ENCODE results near the gene GABRA5.
"Not testable (repeated sequence)": the region's sequence is repeated elsewhere in the genome, so short reads cannot be mapped to it uniquely, and the experiment has no call there.

Gene GABRA5

DNA sequence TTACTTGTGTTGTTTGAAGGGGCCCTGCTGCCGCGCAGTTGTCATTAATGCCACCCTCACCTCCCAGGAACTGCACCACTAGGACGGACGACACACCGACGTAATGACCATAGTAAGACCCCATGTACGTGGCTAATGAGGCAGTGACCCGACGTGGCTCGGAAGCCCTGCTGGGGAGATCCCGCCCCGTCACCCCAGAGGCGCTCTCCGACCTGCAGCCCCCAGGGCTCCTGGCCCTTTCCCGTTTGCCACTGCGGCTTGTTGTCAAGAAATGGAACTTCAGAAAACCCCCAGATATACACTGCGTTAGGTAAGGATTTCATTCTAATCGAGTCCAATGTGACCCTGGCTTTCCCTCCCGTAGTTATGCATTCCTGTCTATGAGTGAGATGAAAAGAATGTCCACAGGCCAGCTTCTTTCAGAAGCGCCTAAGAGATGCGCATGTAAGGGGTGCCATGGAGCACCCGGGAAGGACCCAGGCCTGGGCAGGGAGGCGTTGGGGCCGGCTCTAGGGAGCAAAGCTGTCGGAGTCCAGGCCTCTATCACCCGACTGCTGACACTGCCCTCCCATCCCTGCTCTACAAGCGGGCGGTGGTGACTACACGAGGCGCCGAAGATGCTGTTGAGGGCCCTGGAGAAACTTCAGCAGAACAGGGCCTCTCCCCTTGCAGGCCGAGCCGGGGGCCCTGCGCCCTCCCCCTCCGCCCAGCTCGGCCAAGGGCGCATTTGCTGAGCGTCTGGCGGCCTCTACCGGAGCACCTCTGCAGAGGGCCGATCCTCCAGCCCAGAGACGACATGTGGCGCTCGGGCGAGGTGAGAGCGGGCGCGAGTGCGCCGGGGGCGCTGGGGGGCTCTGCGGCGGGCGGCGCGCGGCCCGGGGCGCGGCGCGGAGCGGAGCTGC, at the start of gene GABRA5:
TSS of gene GABRA5 (plus strand) at position 765 of the 902 bp plus-strand sequence. CDS start 2,187 bp downstream, outside the sequence.
- no peak for DNase-seq (ENCODE audit: low read depth)

- DNase-seq (ENCODE audit: low read depth), result not testable (repeated sequence)
Observed at GRCh38 chr15:26831191-26831590, 35.7 kb upstream of the GABRA5 start.

DNA sequence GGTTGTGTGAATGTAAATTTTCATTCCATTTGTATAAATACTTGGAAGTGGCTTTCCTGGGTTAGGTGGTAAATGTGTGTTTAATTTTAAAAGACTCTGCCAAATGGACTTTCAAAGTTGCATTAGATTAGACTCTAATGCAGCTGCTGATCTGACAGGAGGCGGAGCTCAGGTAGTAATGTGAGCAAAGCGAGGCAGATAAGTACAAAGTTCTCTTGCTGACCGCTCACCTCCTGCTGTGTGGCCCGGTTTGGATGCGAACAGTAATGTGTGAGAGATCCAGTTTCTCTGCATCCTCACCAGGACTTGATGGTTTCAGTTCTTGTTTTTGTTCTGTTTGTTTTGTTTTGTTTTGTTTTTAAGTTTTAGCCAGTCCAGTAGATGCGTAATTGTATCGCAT, 34.9 kb upstream of the GABRA5 start:
- no peak for DNase-seq (ENCODE audit: low read depth)

DNA sequence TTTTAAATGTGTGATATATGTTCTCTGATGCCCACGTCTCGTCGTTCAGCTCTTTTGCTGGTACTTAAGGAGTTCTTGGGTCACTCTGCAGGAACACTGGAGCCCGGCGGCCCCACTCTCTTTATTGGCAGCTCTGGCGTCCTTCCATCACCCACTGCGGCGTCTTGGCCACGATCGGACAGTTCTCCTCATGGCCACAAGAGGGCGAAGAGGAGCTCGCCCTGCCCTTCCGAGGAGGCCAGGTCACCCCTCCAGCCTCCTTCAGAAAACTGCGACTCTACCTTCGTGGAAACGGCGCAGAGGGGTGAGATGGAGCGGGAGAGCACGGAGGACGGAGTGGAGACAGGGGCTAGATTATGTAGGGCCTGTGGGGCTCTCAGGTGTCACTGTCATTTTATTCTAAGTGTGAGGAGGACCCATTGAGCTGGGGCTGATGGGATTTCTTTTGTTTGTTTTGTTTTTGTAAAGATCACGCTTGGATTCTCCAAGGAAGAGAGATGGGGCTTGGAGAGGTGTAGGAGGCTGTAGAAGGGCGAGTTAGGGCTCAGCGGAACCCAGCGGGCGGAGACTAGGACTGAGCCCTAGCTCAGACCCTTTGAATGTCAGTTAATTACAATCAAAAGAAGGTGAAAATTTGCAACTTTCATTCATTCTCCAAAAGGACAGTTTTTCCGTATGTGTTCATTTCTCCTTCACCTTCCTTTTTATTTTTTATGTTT, 28.0 kb upstream of the GABRA5 start:
- DNase-seq (ENCODE audit: low read depth), result no peak

- DNase-seq (ENCODE audit: low read depth), result no peak
Observed at GRCh38 chr15:26841514-26841913, 25.3 kb upstream of the GABRA5 start.

GRCh38 chr15:26841941-26842340, 24.9 kb upstream of the GABRA5 start:
- no peak for DNase-seq (ENCODE audit: low read depth)

GRCh38 chr15:26842391-26842790, 24.5 kb upstream of the GABRA5 start:
- DNase-seq (ENCODE audit: low read depth), result no peak

DNA sequence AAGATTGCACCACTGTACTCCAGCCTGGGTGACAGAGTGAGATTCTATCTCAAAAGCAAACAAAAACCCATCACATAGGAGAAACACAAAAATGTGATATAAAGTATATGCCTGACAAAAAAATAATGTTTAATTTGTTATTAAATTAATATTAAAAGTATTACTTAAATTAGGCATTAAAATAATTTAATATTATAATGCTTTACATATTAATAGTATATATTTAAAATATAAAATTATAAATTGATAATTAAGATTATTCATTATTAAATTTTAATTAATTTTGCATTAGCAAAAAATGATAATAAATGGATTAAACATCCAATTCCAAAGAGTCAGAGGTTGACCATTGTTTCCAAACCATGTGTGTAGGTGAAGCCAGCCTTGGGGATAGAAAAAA, 22.0 kb upstream of the GABRA5 start:
- DNase-seq (ENCODE audit: low read depth), result no peak

DNA sequence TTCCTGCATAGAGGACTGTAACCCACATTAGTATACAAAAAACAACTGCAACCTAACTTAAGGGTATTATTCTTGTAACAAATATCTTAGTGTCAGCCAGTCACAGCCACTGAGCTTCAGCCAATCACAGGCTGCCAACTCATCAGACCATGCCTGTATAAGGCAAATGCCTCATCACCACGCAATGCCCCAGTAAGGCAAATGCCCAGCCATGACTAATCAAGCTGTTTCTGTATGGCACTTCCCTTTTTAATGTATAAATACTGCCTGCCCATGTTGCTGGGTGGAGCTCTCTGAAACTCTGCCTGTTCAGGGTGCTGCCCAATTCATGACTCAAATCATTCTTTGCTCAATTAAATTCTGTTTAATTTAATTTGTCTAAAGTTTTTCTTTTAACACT, 18.4 kb upstream of the GABRA5 start:
- no peak for DNase-seq (ENCODE audit: low read depth)

- no peak for DNase-seq (ENCODE audit: low read depth)
Observed at GRCh38 chr15:26850161-26850560, 16.7 kb upstream of the GABRA5 start.

- DNase-seq (ENCODE audit: low read depth), result no peak
Observed at GRCh38 chr15:26852980-26853379, 13.9 kb upstream of the GABRA5 start.

DNA sequence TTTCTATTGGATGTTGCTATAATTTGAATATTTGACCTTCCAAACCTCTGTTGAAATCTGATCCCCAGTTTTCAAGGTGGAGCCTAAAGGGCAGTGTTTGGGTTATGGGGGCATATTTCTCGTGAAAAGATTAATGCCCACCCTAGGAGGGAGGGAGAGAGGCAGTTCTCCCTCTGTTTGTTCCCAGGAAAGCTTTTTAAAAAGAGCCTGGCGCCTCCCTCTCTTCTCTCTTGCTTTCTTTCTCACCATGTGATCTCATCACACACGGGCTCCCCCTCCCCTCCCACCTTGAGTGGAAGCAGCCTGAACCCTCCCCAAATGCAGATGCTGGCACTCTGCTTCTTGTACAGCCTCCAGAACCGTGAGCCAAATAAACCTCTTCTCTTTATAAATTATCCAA, 12.4 kb upstream of the GABRA5 start:
- no peak for DNase-seq (ENCODE audit: low read depth)

DNA sequence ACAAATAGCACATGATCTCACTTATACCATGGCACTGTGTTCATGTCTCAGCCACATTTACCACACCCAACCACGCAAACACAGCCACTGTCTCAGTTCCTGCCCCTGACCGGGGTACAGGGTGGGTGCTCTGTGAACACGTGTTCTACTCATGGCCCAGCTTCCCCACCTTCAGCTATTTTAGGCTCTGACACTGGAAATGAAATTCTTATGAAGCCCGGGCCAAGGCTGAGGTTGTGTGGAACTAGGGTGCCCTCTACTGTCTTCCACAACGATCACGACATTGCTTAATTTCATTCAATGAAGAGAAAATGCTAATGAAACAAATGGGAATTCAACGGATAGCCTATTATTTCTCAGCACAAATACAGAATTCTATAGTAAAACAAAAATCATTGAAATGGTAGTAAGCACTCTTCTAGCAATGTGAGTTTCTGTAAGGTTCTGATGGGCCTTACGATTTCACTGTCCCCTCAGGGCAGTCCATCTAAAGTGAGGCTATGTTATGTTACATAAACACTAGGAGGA, 2.1 kb upstream of the GABRA5 start:
- no peak for DNase-seq (ENCODE audit: low read depth)

DNA sequence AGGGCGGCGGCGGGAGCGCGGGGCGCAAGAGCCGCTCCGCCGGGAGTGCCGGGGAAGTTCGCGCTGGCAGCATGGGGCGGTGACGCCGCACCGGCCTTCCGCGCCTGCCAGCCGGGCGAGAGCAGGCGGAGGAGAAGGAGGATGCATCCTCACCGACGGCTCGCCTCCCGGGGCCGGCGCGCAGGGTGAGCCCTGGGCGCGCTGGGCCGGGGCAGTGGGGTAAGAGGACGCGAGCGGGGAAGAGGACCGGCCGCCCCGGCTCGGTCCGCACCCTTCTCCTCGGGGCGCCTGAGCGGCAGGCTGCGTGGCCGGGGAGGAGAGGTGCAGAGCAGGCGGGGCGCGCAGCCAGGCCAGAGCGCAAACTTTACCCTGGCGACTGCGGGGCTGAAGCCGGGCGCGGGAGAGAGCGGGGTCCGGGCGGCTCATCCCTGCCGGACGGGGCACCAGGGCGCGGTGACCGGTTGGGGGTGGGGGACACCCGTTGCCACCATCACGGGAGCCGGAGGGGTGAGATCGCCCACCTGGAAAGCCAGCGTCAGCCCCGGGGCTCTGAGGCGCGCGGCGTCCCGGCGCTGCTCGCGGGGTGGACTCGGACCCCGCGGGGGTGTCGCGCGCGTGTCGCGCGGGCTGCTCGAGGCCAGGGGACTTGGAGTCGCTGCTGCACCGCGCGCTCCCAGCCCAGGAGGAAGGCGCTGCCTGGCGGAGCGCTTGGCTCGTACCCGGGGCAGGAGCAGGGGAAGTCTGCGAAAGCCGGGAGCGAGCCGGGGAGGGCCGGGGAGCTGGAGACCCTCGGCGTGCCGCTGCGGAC, 542 bp downstream of the GABRA5 start:
- DNase-seq (ENCODE audit: low read depth), result no peak

GRCh38 chr15:26868029-26868685, 1.3 kb downstream of the GABRA5 start:
- no peak for DNase-seq (ENCODE audit: low read depth)

DNA sequence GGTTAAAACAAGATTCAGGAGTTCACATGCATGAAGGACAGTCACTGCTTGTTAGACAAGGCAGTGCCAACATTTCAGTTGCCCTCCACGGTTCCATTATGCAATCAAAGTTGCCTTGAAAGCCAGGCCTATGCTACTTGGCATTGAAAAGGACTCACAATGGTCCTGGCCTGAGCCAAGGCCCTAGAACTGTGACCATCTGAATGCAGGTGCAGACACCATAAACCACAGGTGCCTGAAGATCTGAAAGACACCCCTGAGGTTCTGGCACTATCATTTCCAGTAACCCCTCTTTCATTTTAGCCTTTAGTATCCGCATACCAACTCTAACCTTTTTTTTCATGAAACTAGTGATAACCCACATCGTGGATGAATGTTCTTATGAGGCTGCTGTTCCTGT, 2.8 kb downstream of the GABRA5 start:
- DNase-seq (ENCODE audit: low read depth), result no peak

GRCh38 chr15:26870346-26870745, 3.5 kb downstream of the GABRA5 start:
- no peak for DNase-seq (ENCODE audit: low read depth)

DNA sequence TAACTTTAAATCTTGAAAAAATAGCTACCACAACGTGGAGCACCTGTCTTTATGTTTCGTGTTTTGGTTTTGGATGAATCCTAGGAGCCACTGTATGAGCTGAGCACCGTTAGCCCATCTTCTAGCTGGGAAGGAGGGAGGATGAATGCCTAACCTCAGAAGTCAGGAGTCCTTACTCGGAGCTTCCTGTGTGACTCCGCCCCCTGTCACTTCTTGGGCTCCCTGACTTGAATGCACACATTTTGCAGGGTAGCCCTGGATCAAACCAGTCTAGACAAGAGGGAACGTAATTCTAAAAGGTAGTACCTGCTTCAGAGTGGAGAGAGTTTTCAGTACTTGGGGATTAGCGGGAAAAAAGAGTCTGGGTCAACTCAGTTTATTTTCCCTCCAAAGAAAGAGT, 5.3 kb downstream of the GABRA5 start:
- DNase-seq (ENCODE audit: low read depth), result no peak

GRCh38 chr15:26873846-26874245, 7.0 kb downstream of the GABRA5 start:
- no peak for DNase-seq (ENCODE audit: low read depth)

- no peak for DNase-seq (ENCODE audit: low read depth)
Observed at GRCh38 chr15:26874774-26875475, 8.1 kb downstream of the GABRA5 start.

DNA sequence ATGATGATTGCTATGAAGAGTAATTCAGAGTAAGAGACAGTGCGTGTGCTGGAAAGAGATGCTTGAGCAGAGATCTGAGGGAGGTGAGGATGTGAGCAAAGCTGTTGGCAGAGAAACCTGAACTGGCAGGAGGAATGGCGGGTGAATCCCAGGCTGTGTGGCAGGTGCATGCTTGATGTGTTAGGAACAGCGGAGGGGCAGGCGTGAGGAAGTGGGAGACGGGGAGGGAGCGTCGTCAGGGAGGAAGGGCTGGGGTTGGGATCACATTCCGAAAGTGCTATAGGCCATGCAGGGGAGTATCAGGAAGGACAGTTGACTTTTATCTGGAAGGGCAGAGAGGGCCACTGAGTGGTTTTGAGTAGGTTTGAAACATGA, 8.6 kb downstream of the GABRA5 start:
- DNase-seq (ENCODE audit: low read depth), result no peak
